GM23338 (cell line): ENCODE results near the gene SBF2. TPM values are rescaled to one million over a fixed set of nuclear protein-coding genes. Genes with fewer than 3 reads are reported as not detected.

Source experiments
- ATAC-seq: fragments of 200-7000 bp; cut with Tn5 transposase; 3 replicates; pipeline ENCODE4 v1.9.1; 2020
- DNase-seq: peaks from one replicate; pipeline ENCODE4 v3.0.0-alpha.2; 2015; ENCODE audit warnings: low spot score
- H2AFZ ChIP-seq: fragments of 200-600 bp; sonication (generic); 2 replicates; pipeline ENCODE4 v1.8.0; 2016; ENCODE audit warnings: antibody characterized with exemption, mild to moderate bottlenecking, moderate library complexity
- H3F3A ChIP-seq: fragments of 200-600 bp; sonication (generic); replicated peaks from 2 replicates; pipeline ENCODE4 v1.8.0; 2017; ENCODE audit warnings: antibody characterized with exemption, mixed run types, low read depth
- H3K27ac ChIP-seq: fragments of 200-600 bp; sonication (generic); 2 replicates; pipeline ENCODE4 v1.6.1; 2016; ENCODE audit warnings: low read depth
- H3K27me3 ChIP-seq: fragments of 200-600 bp; sonication (generic); 2 replicates; pipeline ENCODE4 v1.8.0; 2016; ENCODE audit warnings: mild to moderate bottlenecking, mixed run types, moderate library complexity; ENCODE audit not compliant: insufficient read depth
- H3K36me3 ChIP-seq: fragments of 200-600 bp; sonication (generic); 2 replicates; pipeline ENCODE4 v1.8.0; 2016; ENCODE audit warnings: mild to moderate bottlenecking; ENCODE audit not compliant: insufficient read depth
- H3K4me1 ChIP-seq: fragments of 200-600 bp; sonication (generic); 2 replicates; pipeline ENCODE4 v1.8.0; 2016; ENCODE audit warnings: mild to moderate bottlenecking, moderate library complexity; ENCODE audit not compliant: insufficient read depth
- H3K4me2 ChIP-seq: fragments of 200-600 bp; sonication (generic); 2 replicates; pipeline ENCODE4 v1.7.1; 2017; ENCODE audit warnings: mixed run types
- H3K4me3 ChIP-seq: fragments of 200-600 bp; sonication (generic); 2 replicates; pipeline ENCODE4 v1.6.1; 2016; ENCODE audit warnings: mixed run types
- H3K79me2 ChIP-seq: fragments of 200-600 bp; sonication (generic); replicated peaks from 2 replicates; pipeline ENCODE4 v1.8.0; 2017; ENCODE audit warnings: mild to moderate bottlenecking; ENCODE audit not compliant: insufficient read depth
- H3K9me2 ChIP-seq: fragments of 200-600 bp; sonication (generic); 2 replicates; pipeline ENCODE4 v1.8.0; 2017; ENCODE audit not compliant: insufficient read depth
- H4K20me1 ChIP-seq: fragments of 200-600 bp; sonication (generic); replicated peaks from 2 replicates; pipeline ENCODE4 v1.8.0; 2017; ENCODE audit warnings: mild to moderate bottlenecking; ENCODE audit not compliant: insufficient read depth
- H3K27ac Mint-ChIP-seq: 2 replicates; pipeline ENCODE4 v1.8.0; 2020; ENCODE audit warnings: inconsistent platforms, mild to moderate bottlenecking, moderate library complexity, mixed read lengths
- H3K27me3 Mint-ChIP-seq: 3 replicates; pipeline ENCODE4 v1.8.0; 2022; ENCODE audit warnings: low read depth, mild to moderate bottlenecking, moderate library complexity, mixed read lengths, inconsistent platforms; ENCODE audit not compliant: insufficient read depth, poor library complexity
- H3K36me3 Mint-ChIP-seq: 3 replicates; pipeline ENCODE4 v1.8.0; 2021; ENCODE audit warnings: low read depth, mild to moderate bottlenecking, inconsistent platforms, moderate library complexity, mixed read lengths
- H3K4me1 Mint-ChIP-seq: 3 replicates; pipeline ENCODE4 v1.8.0; 2020; ENCODE audit warnings: mild to moderate bottlenecking, inconsistent platforms, mixed read lengths
- H3K4me3 Mint-ChIP-seq: 3 replicates; pipeline ENCODE4 v1.8.0; 2021; ENCODE audit warnings: moderate library complexity, mild to moderate bottlenecking, inconsistent platforms, mixed read lengths
- H3K9me3 Mint-ChIP-seq: 3 replicates; pipeline ENCODE4 v1.8.0; 2020; ENCODE audit warnings: moderate library complexity, mild to moderate bottlenecking, inconsistent platforms, mixed read lengths
- CREB1 ChIP-seq: fragments of 250-450 bp; sonication (Bioruptor Pico); IDR thresholded peaks from 2 replicates; pipeline ENCODE4 v1.5.0; 2020; ENCODE audit warnings: low read depth, mild to moderate bottlenecking, moderate library complexity
- EZH2phosphoT487 ChIP-seq: fragments of 200-600 bp; sonication (generic); IDR thresholded peaks from one replicate; pipeline ENCODE4 v1.8.1; 2018; ENCODE audit warnings: antibody characterized with exemption; ENCODE audit not compliant: unreplicated experiment
- NANOG ChIP-seq: IDR thresholded peaks from 2 replicates; pipeline ENCODE4 v1.6.1; 2016; ENCODE audit warnings: antibody characterized with exemption, borderline replicate concordance
- POLR2AphosphoS5 ChIP-seq: IDR thresholded peaks from 2 replicates; pipeline ENCODE4 v1.6.1; 2016; ENCODE audit warnings: antibody characterized with exemption, low read depth
- STAT1 ChIP-seq: IDR thresholded peaks from one replicate; pipeline ENCODE4 v1.6.1; 2016; ENCODE audit warnings: antibody characterized with exemption; ENCODE audit not compliant: unreplicated experiment
- ZNF114 ChIP-seq: fragments of 250-450 bp; sonication (Bioruptor Pico); IDR thresholded peaks from 2 replicates; pipeline ENCODE4 v1.5.0; 2020; ENCODE audit warnings: mild to moderate bottlenecking, moderate library complexity
- ZNF462 ChIP-seq: fragments of 250-450 bp; sonication (Bioruptor Pico); IDR thresholded peaks from 2 replicates; pipeline ENCODE4 v1.5.0; 2020; ENCODE audit warnings: mild to moderate bottlenecking, moderate library complexity
- polyA plus RNA-seq: library from polyadenylated mRNA; unstranded; fragments of >200 nt; fragmentation: Nextera tagmentation; extraction: Ambion mirVana; gene quantifications from 2 replicates; pipeline ENCODE4 v1.2.1, GENCODE V29; 2016
- total RNA-seq: library from RNA; depleted of rRNA; stranded (reverse); fragments of >200 nt; shearing (Covaris generic); gene quantifications from 2 replicates; pipeline ENCODE4 v1.2.3, GENCODE V29; 2014
- TF ChIP-seq, protein P1 (sequence below): IDR thresholded peaks from 2 replicates; pipeline ENCODE4 v1.6.1; 2016; ENCODE audit warnings: antibody characterized with exemption
- TF ChIP-seq, protein P2 (sequence below): IDR thresholded peaks from one replicate; pipeline ENCODE4 v1.6.1; 2018; ENCODE audit warnings: antibody characterized with exemption; ENCODE audit not compliant: unreplicated experiment
- TF ChIP-seq, protein P3 (sequence below), 2 experiments: fragments of 200-600 bp in 1 of 2; sonication (generic) in 1 of 2; conservative IDR thresholded peaks; 2 replicates each; pipeline versions ENCODE4 v1.5.1 to v1.6.1; 2016 to 2017; ENCODE audit warnings: antibody characterized with exemption in 2 of 2, low read depth in 2 of 2, mild to moderate bottlenecking in 2 of 2, moderate library complexity in 1 of 2

The SBF2 gene
- total and polyA plus RNA-seq, 2 experiments from 2014 or later, result 25.6 to 53.5 TPM

DNA sequence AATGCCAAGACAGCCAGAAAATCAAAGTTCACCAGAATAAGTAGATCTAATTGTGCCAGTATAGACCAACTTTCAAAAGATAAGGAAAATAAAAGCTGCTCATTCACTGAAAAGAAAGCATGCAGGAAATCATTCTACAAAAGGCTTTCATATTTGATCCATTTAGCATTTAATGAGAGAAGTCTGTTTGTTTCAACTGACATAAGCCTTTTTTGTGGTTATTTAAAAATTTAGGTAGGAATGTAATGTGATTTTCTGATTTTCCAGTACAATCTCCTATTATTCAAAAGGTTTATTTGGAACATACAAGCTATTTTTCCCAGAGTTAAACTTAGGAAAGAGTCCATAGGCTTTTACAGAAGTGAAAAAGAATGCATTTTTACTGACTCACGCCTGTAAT, 92.7 kb downstream of the SBF2 start:
- Histone ChIP-seq H3K79me2 (peaks cover 50% of the 10 kb centered on the region), H3K27me3 (no peaks in the 10 kb centered on the region), H4K20me1 (no peaks in the 10 kb centered on the region), H3K4me1 (peaks cover 17% of the 10 kb centered on the region), H3K9me2 (no peaks in the 10 kb centered on the region), H3K36me3 (no peaks in the 10 kb centered on the region), H3K27ac (no peak overlapping the region), H2AFZ (no peak overlapping the region), H3K4me2 (no peak overlapping the region), H3F3A (no peaks in the 10 kb centered on the region), H3K4me3 (no peak overlapping the region)
- Mint-ChIP-seq H3K4me3 (no peak overlapping the region), H3K36me3 (peaks cover 42% of the 10 kb centered on the region), H3K27me3 (peaks cover 2% of the 10 kb centered on the region), H3K27ac (no peak overlapping the region), H3K4me1 (peaks cover 22% of the 10 kb centered on the region), H3K9me3 (peaks cover 23% of the 10 kb centered on the region)
- DNase-seq, result no peak
- no peak for ATAC-seq
- TF ChIP-seq, protein P1, sequence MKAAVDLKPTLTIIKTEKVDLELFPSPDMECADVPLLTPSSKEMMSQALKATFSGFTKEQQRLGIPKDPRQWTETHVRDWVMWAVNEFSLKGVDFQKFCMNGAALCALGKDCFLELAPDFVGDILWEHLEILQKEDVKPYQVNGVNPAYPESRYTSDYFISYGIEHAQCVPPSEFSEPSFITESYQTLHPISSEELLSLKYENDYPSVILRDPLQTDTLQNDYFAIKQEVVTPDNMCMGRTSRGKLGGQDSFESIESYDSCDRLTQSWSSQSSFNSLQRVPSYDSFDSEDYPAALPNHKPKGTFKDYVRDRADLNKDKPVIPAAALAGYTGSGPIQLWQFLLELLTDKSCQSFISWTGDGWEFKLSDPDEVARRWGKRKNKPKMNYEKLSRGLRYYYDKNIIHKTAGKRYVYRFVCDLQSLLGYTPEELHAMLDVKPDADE, result no peak
- TF ChIP-seq ZNF462 (CRISPR knock-in tag) (no peak), EZH2phosphoT487 (no peak), POLR2AphosphoS5 (no peak), ZNF114 (no peak), STAT1 (no peak), NANOG (no peak), CREB1 (no peak)
- TF ChIP-seq, protein P2, sequence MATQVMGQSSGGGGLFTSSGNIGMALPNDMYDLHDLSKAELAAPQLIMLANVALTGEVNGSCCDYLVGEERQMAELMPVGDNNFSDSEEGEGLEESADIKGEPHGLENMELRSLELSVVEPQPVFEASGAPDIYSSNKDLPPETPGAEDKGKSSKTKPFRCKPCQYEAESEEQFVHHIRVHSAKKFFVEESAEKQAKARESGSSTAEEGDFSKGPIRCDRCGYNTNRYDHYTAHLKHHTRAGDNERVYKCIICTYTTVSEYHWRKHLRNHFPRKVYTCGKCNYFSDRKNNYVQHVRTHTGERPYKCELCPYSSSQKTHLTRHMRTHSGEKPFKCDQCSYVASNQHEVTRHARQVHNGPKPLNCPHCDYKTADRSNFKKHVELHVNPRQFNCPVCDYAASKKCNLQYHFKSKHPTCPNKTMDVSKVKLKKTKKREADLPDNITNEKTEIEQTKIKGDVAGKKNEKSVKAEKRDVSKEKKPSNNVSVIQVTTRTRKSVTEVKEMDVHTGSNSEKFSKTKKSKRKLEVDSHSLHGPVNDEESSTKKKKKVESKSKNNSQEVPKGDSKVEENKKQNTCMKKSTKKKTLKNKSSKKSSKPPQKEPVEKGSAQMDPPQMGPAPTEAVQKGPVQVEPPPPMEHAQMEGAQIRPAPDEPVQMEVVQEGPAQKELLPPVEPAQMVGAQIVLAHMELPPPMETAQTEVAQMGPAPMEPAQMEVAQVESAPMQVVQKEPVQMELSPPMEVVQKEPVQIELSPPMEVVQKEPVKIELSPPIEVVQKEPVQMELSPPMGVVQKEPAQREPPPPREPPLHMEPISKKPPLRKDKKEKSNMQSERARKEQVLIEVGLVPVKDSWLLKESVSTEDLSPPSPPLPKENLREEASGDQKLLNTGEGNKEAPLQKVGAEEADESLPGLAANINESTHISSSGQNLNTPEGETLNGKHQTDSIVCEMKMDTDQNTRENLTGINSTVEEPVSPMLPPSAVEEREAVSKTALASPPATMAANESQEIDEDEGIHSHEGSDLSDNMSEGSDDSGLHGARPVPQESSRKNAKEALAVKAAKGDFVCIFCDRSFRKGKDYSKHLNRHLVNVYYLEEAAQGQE, result no peak
- TF ChIP-seq, protein P3, sequence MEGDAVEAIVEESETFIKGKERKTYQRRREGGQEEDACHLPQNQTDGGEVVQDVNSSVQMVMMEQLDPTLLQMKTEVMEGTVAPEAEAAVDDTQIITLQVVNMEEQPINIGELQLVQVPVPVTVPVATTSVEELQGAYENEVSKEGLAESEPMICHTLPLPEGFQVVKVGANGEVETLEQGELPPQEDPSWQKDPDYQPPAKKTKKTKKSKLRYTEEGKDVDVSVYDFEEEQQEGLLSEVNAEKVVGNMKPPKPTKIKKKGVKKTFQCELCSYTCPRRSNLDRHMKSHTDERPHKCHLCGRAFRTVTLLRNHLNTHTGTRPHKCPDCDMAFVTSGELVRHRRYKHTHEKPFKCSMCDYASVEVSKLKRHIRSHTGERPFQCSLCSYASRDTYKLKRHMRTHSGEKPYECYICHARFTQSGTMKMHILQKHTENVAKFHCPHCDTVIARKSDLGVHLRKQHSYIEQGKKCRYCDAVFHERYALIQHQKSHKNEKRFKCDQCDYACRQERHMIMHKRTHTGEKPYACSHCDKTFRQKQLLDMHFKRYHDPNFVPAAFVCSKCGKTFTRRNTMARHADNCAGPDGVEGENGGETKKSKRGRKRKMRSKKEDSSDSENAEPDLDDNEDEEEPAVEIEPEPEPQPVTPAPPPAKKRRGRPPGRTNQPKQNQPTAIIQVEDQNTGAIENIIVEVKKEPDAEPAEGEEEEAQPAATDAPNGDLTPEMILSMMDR (conservative IDR thresholded peaks at IDR 0.05; ENCODE audit: low read depth in 2 of 2), result no peak
